Measurements from ENCODE around the gene MVP.
"Not testable (repeated sequence)": the region's sequence is repeated elsewhere in the genome, so short reads cannot be mapped to it uniquely, and the experiment has no call there.

Gene MVP

GRCh38 chr16:29815032-29815721 lies 5.1 kb upstream of the MVP start:
- DNase-seq (ENCODE audit: low read depth) = peak; percentile 49

GRCh38 chr16:29815793-29816693 lies 4.2 kb upstream of the MVP start, which contains the start of gene PAGR1:
TSS of gene PAGR1 (plus strand) at chr16:29816152. CDS start at chr16:29816526, 374 bp downstream.
- DNase-seq (ENCODE audit: low read depth) = peak; percentile 99

- peak; percentile 78 for DNase-seq (ENCODE audit: low read depth)
These were observed 3.4 kb upstream of the MVP start for GRCh38 chr16:29816694-29817441.

- DNase-seq (ENCODE audit: low read depth) = no peak
These were observed 2.2 kb upstream of the MVP start for GRCh38 chr16:29818082-29818481.

- no peak for DNase-seq (ENCODE audit: low read depth)
These were observed 756 bp upstream of the MVP start for GRCh38 chr16:29819506-29819905.

DNA sequence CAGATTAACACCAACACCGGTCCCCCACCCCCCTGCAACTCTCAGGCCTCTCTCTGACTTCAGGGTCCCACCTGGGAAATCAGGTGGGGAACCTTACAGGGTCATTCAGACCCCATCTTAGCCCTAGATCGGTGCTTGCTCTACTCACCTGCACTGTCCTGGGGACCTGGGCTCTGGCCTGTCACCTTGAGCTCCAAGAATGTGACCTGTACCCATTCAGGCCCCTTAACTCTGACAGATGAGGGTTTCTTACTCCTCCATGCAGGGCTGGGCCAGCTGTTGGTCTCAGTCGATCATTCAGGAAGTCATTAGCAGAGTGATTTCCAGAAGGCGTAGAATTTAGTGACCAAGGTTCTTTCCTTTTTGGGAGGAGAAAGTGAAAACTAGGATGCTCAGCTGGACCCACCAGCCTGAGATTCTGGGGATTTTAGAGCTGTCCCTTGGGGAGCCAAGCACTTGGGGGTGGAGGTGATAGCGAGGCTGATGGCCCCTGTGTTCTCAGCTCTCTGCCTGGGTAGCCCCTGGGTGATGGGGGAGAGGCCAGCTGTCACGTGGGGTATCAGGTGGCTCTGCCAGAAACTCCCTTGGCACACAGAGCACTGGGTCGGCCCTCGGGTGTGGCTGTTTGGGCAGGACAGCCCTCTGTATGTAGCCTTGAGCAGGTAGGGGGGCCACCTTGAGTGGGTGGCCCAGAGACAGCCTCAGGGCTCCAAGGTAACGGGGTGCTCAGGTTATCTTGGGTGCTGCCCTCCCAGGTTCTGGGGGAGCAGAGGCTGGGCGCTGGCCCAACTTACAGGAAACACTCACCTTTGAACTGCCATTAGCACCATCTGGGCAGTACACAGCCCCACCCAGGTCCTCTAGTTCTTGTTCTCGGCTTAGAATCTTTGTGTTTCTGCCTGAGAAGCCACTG lies 724 bp downstream of the MVP start:
- DNase-seq (ENCODE audit: low read depth) = peak; percentile 47

- DNase-seq (ENCODE audit: low read depth) = peak; percentile 92
These were observed 1.4 kb downstream of the MVP start for GRCh38 chr16:29821643-29822115.

DNA sequence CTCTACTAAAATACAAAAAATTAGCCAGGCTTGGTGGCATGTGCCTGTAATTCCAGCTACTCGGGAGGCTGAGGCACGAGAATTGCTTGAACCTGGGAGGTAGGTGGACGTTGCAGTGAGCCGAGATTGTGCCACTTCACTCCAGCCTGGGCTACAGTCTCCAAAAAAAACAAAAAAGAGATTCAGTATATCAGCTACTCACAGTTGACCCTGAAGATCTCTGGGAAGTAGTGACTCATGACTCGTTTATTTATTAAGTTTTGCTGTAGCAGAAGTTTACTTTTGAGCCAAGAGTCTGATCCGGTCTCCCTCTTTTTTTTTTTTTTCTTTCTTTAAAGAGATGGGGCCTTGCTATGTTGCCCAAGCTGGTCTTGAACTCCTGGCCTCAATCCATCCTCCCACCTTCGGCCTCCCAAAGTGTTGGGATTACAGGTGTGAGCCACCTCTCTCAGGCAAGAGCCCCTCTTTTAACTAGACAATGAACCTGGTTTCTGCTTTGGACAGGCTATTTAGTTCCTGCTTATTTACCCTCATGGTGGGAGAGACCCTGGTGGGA lies 4.4 kb downstream of the MVP start:
- peak; percentile 92 for DNase-seq (ENCODE audit: low read depth)

- peak; percentile 86 for DNase-seq (ENCODE audit: low read depth)
These were observed 5.1 kb downstream of the MVP start for GRCh38 chr16:29825145-29826044.

GRCh38 chr16:29826342-29826695 lies 6.1 kb downstream of the MVP start:
- DNase-seq (ENCODE audit: low read depth) = no peak

- no peak for DNase-seq (ENCODE audit: low read depth)
These were observed 10.5 kb downstream of the MVP start for GRCh38 chr16:29830774-29831173.

- DNase-seq (ENCODE audit: low read depth) = no peak
These were observed 11.2 kb downstream of the MVP start for GRCh38 chr16:29831490-29831889.

DNA sequence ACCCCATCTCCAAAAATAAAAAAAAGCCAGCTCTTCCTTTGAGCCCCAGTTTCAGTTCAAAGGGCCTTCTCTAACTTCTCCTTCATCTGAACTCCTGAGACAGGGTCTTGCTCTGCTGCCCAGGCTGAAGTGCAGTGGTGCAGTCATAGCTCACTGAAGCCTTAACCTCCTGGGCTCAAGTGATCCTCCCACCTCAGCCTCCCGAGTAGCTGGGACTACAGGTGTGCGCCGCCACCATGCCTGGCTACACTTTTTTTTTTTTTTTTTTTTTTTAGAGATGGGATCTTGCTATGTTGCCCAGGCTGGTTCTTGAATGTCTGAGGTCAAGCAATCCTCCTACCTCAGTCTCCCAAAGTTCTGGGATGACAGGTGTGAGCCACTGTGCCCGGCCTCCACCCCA lies 13.0 kb downstream of the MVP start:
- not testable (repeated sequence) for DNase-seq (ENCODE audit: low read depth)

GRCh38 chr16:29834079-29834478 lies 13.8 kb downstream of the MVP start:
- DNase-seq (ENCODE audit: low read depth) = no peak

DNA sequence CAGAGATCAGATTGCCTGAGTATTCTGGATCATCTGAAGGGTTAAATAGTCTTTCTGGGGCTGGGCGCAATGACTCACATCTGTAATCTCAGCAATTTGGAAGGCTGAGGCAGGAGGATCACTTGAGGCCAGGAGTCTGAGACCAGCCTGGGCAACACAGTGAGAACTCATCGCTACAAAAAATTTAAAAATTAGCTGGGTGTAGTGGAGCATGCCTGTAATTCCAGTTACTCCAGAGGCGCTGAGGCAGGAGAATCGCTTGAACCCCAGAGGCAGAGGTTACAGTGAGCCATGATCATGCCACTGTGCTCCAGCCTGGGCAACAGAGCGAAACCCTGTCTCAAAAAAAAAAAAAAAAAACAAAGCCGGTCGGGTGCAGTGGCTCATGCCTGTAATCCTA lies 15.7 kb downstream of the MVP start:
- no peak for DNase-seq (ENCODE audit: low read depth)

GRCh38 chr16:29836623-29837022 lies 16.4 kb downstream of the MVP start:
- no peak for DNase-seq (ENCODE audit: low read depth)

GRCh38 chr16:29837841-29838240 lies 17.6 kb downstream of the MVP start:
- DNase-seq (ENCODE audit: low read depth) = no peak

DNA sequence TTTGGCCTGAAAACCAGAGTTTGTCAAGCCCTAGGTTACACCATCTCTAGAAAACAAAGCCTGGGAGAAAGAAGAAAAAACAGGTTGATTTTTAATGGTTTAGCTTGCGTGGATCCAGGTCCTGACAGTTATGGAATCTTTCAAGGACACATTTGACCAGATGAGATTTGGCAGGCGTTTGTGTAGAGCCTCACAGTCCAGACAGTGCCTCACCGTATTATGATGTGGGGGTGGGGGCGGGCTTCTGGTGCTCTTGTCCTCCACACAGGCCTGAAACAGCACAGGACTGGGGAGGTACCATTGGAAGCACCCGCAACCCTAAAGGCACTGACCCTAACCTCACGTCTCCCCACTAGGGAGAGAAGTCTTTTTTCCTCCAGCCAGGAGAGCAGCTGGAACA lies 19.6 kb downstream of the MVP start:
- DNase-seq (ENCODE audit: low read depth) = no peak

DNA sequence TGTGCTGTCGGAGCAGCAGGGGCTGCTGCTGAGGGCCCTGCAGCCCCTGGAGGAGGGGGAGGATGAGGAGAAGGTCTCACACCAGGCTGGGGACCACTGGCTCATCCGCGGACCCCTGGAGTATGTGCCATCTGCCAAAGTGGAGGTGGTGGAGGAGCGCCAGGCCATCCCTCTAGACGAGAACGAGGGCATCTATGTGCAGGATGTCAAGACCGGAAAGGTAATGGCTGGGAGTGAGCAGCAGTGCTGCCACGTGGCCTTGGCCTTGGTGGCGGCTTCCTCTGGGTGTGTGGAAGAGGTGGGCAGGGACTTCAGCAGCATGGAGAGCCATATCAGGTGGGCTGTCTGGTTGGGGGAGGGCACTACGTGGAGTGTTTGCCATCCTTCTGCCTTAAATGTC lies 20.0 kb downstream of the MVP start:
- DNase-seq (ENCODE audit: low read depth) = no peak

GRCh38 chr16:29841631-29842030 lies 21.4 kb downstream of the MVP start:
- no peak for DNase-seq (ENCODE audit: low read depth)
